Skeletal muscle tissue (tissue), 4 donors: Measurements from ENCODE around the gene DAGLA. TPM values are rescaled to one million over a fixed set of nuclear protein-coding genes. Genes with fewer than 3 reads are reported as not detected.

ENCODE experiments used
- H3K27ac ChIP-seq: one replicate; pipeline ENCODE4 v1.7.0; 2013; ENCODE audit warnings: mild to moderate bottlenecking, low read depth, low read length, inconsistent platforms
- H3K27me3 ChIP-seq, 3 donors: one replicate each; pipeline ENCODE4 v1.7.0; 2013; ENCODE audit warnings: low read length in 3 of 3; ENCODE audit not compliant: control insufficient read depth in 3 of 3, insufficient read depth in 3 of 3
- H3K36me3 ChIP-seq, 3 donors: one replicate each; pipeline ENCODE4 v1.7.0; 2013; ENCODE audit warnings: low read length in 3 of 3; ENCODE audit not compliant: control insufficient read depth in 3 of 3, insufficient read depth in 3 of 3
- H3K4me1 ChIP-seq, 3 donors: one replicate each; pipeline ENCODE4 v1.7.0; 2013; ENCODE audit warnings: low read length in 3 of 3, mild to moderate bottlenecking in 3 of 3; ENCODE audit not compliant: control insufficient read depth in 3 of 3, insufficient read depth in 3 of 3
- H3K4me3 ChIP-seq, 3 donors: one replicate each; pipeline ENCODE4 v1.7.0; 2013; ENCODE audit warnings: low read length in 3 of 3
- H3K9ac ChIP-seq, 3 donors: one replicate each; pipeline ENCODE4 v1.7.0; 2013; ENCODE audit warnings: low read length in 3 of 3, mild to moderate bottlenecking in 3 of 3, moderate library complexity in 2 of 3, low read depth in 1 of 3
- H3K9me3 ChIP-seq, 3 donors: one replicate each; pipeline ENCODE4 v1.7.0; 2013; ENCODE audit warnings: low read length in 3 of 3; ENCODE audit not compliant: control insufficient read depth in 3 of 3
- total RNA-seq: library from RNA; depleted of rRNA; stranded (reverse); fragments of >200 nt; gene quantifications from one replicate; pipeline ENCODE4 v1.2.3, GENCODE V29; 2014
- donor health status: Osteomylitis.

DAGLA gene
- total RNA-seq, 1 donor from 2014 or later: 1.0 TPM

- Histone ChIP-seq H3K27ac (no peak overlapping the region), H3K36me3 (peaks cover 0 to 20% (median 17%) of the 10 kb centered on the region in 3 donors), H3K27me3 (no peaks in the 10 kb centered on the region), H3K4me1 (peaks cover 21 to 33% (median 29%) of the 10 kb centered on the region in 3 donors), H3K9me3 (no peaks in the 10 kb centered on the region), H3K4me3 (no peak overlapping the region), H3K9ac (peak overlapping the region in 2 of 3 donors; percentile 33 to 60)
Measured at GRCh38 chr11:61731211-61731951, 51.2 kb downstream of the DAGLA start.

- no peaks in the 10 kb centered on the region for H3K27me3 ChIP-seq
- no peaks in the 10 kb centered on the region for H3K9me3 ChIP-seq
- peaks cover 21 to 29% (median 27%) of the 10 kb centered on the region in 3 donors for H3K4me1 ChIP-seq
- no peak overlapping the region for H3K4me3 ChIP-seq
- H3K9ac ChIP-seq: peak overlapping the region in 2 of 3 donors; percentile 33 to 60
- peaks cover 0 to 25% (median 14%) of the 10 kb centered on the region in 3 donors for H3K36me3 ChIP-seq
- H3K27ac ChIP-seq: peak overlapping the region; percentile 76
Measured at GRCh38 chr11:61731952-61732675, 51.9 kb downstream of the DAGLA start.

- Histone ChIP-seq H3K36me3 (peaks cover 0 to 25% (median 14%) of the 10 kb centered on the region in 3 donors), H3K9me3 (no peaks in the 10 kb centered on the region), H3K4me1 (peaks cover 21 to 26% (median 25%) of the 10 kb centered on the region in 3 donors), H3K9ac (peak overlapping the region; percentile 7 to 60 (median 54)), H3K4me3 (no peak overlapping the region), H3K27ac (peak overlapping the region; percentile 76), H3K27me3 (no peaks in the 10 kb centered on the region)
Measured at GRCh38 chr11:61732705-61733104, 52.5 kb downstream of the DAGLA start.

GRCh38 chr11:61733120-61733978 lies 53.2 kb downstream of the DAGLA start:
- Histone ChIP-seq H3K36me3 (peaks cover 0 to 25% (median 15%) of the 10 kb centered on the region in 3 donors), H3K9ac (peak overlapping the region; percentile 7 to 69 (median 54))

GRCh38 chr11:61734767-61735166 lies 54.6 kb downstream of the DAGLA start:
- Histone ChIP-seq H3K4me1 (peaks cover 20 to 22% (median 21%) of the 10 kb centered on the region in 3 donors), H3K4me3 (no peak overlapping the region), H3K27ac (no peak overlapping the region), H3K9me3 (no peaks in the 10 kb centered on the region), H3K9ac (no peak overlapping the region), H3K27me3 (no peaks in the 10 kb centered on the region), H3K36me3 (peaks cover 0 to 20% (median 14%) of the 10 kb centered on the region in 3 donors)

More at GRCh38 chr11:61733120-61733978, 53.2 kb downstream of the DAGLA start:
- no peaks in the 10 kb centered on the region for H3K9me3 ChIP-seq
- H3K4me3 ChIP-seq: no peak overlapping the region
- no peaks in the 10 kb centered on the region for H3K27me3 ChIP-seq
- H3K4me1 ChIP-seq: peaks cover 20 to 22% (median 21%) of the 10 kb centered on the region in 3 donors
- H3K27ac ChIP-seq: peak overlapping the region; percentile 76

- Histone ChIP-seq H3K9ac (no peak overlapping the region), H3K27ac (no peak overlapping the region), H3K4me1 (peaks cover 20 to 22% (median 21%) of the 10 kb centered on the region in 3 donors), H3K27me3 (no peaks in the 10 kb centered on the region), H3K36me3 (peaks cover 0 to 26% (median 14%) of the 10 kb centered on the region in 3 donors), H3K9me3 (no peaks in the 10 kb centered on the region), H3K4me3 (no peak overlapping the region)
Measured at GRCh38 chr11:61735391-61735790, 55.2 kb downstream of the DAGLA start.

GRCh38 chr11:61736310-61736709 lies 56.1 kb downstream of the DAGLA start:
- no peak overlapping the region for H3K9ac ChIP-seq
- H3K36me3 ChIP-seq: peaks cover 0 to 33% (median 17%) of the 10 kb centered on the region in 3 donors
- H3K27ac ChIP-seq: no peak overlapping the region
- H3K4me1 ChIP-seq: peaks cover 19 to 22% (median 21%) of the 10 kb centered on the region in 3 donors
- no peaks in the 10 kb centered on the region for H3K27me3 ChIP-seq
- no peak overlapping the region for H3K4me3 ChIP-seq
- H3K9me3 ChIP-seq: no peaks in the 10 kb centered on the region

GRCh38 chr11:61737131-61737530 lies 56.9 kb downstream of the DAGLA start:
- Histone ChIP-seq H3K27me3 (no peaks in the 10 kb centered on the region), H3K4me3 (no peak overlapping the region), H3K4me1 (peaks cover 11 to 16% (median 16%) of the 10 kb centered on the region in 3 donors), H3K9me3 (no peaks in the 10 kb centered on the region), H3K27ac (no peak overlapping the region), H3K9ac (no peak overlapping the region), H3K36me3 (peaks cover 0 to 37% (median 20%) of the 10 kb centered on the region in 3 donors)

GRCh38 chr11:61737636-61738386 lies 57.6 kb downstream of the DAGLA start:
- H3K4me1 ChIP-seq: peaks cover 5 to 10% (median 9%) of the 10 kb centered on the region in 3 donors
- H3K27me3 ChIP-seq: no peaks in the 10 kb centered on the region
- H3K36me3 ChIP-seq: peaks cover 0 to 39% (median 20%) of the 10 kb centered on the region in 3 donors
- no peak overlapping the region for H3K9ac ChIP-seq
- H3K27ac ChIP-seq: no peak overlapping the region
- no peaks in the 10 kb centered on the region for H3K9me3 ChIP-seq
- no peak overlapping the region for H3K4me3 ChIP-seq
